Caco-2 (cell line): ENCODE results near the gene C1orf146. TPM values are rescaled to one million over a fixed set of nuclear protein-coding genes. Genes with fewer than 3 reads are reported as not detected.

Source experiments
- Bru-seq: library from RNA; stranded (reverse); fragments of 400-500 nt; gene quantifications from one replicate; lab custom pipeline; 2021; lab: Mats Ljungman, UMichigan
- BruChase-seq, 2 experiments: library from RNA; stranded (reverse); fragments of 400-500 nt; gene quantifications; one replicate each; lab custom pipeline; 2021; lab: Mats Ljungman, UMichigan
- BruUV-seq: library from RNA; stranded (reverse); fragments of 400-500 nt; replicated peaks from 2 replicates; lab custom pipeline; 2021; lab: Mats Ljungman, UMichigan
- CTCF ChIA-PET: fragments of 300-600 bp; sonication (Branson Sonifier 250); formaldehyde crosslinking; loops from one replicate; lab custom pipeline; 2022; ENCODE audit warnings: antibody characterized with exemption; lab: Charles Lee
- POLR2A ChIA-PET: fragments of 300-600 bp; sonication (Branson Sonifier 250); formaldehyde crosslinking; loops from one replicate; lab custom pipeline; 2022; ENCODE audit warnings: antibody characterized with exemption; lab: Charles Lee
- DNase-seq, 2 experiments: peaks; one replicate each; pipeline versions ENCODE4 v3.0.0 to v3.0.0-alpha.2; 2020 to 2022
- H3K27me3 ChIP-seq: replicated peaks from 2 replicates; pipeline ENCODE4 v1.6.0; 2011; ENCODE audit warnings: low read length; ENCODE audit not compliant: control insufficient read depth, insufficient read depth
- H3K36me3 ChIP-seq: 2 replicates; pipeline ENCODE4 v1.5.1; 2011; ENCODE audit warnings: low read length; ENCODE audit not compliant: control insufficient read depth, insufficient read depth
- H3K4me1 ChIP-seq: fragments of 250-450 bp; sonication (Bioruptor Pico); 2 replicates; pipeline ENCODE4 v1.5.1; 2020; ENCODE audit warnings: mild to moderate bottlenecking
- H3K4me3 ChIP-seq: 2 replicates; pipeline ENCODE4 v1.5.1; 2011; ENCODE audit warnings: low read depth, mild to moderate bottlenecking, control low read depth, low read length
- H3K9me3 ChIP-seq: fragments of 250-450 bp; sonication (Bioruptor Pico); 2 replicates; pipeline ENCODE4 v1.5.1; 2020; ENCODE audit warnings: mild to moderate bottlenecking, moderate library complexity
- H3K27ac Mint-ChIP-seq: one replicate; pipeline ENCODE4 v1.8.0; 2022; ENCODE audit warnings: mixed read lengths; ENCODE audit not compliant: unreplicated experiment
- H3K27me3 Mint-ChIP-seq: one replicate; pipeline ENCODE4 v1.8.0; 2022; ENCODE audit warnings: mixed read lengths; ENCODE audit not compliant: insufficient read depth, unreplicated experiment
- H3K36me3 Mint-ChIP-seq: one replicate; pipeline ENCODE4 v1.8.0; 2022; ENCODE audit warnings: mild to moderate bottlenecking, mixed read lengths; ENCODE audit not compliant: insufficient read depth, unreplicated experiment
- H3K4me1 Mint-ChIP-seq: one replicate; pipeline ENCODE4 v1.8.0; 2022; ENCODE audit warnings: low read depth, mixed read lengths; ENCODE audit not compliant: unreplicated experiment
- H3K4me3 Mint-ChIP-seq: one replicate; pipeline ENCODE4 v1.8.0; 2022; ENCODE audit warnings: mild to moderate bottlenecking, moderate library complexity, mixed read lengths; ENCODE audit not compliant: unreplicated experiment
- H3K9me3 Mint-ChIP-seq: one replicate; pipeline ENCODE4 v1.8.0; 2022; ENCODE audit warnings: mixed read lengths; ENCODE audit not compliant: unreplicated experiment
- intact Hi-C: fragments of 100-400 bp; cut with micrococcal nuclease; formaldehyde crosslinking; loops from one replicate; pipeline ENCODE4 v1.10.0; 2022; ENCODE audit not compliant: unreplicated experiment
- long read RNA-seq: library from polyadenylated mRNA; stranded (forward); transcript quantifications from one replicate; pipeline ENCODE4 v2.0.0, GENCODE V29; 2022
- total RNA-seq: library from RNA; stranded (reverse); gene quantifications from 2 replicates; pipeline ENCODE4 v1.2.3, GENCODE V29; 2022
- TF ChIP-seq, protein P1 (sequence below), 2 experiments: fragments of 200-600 bp in 1 of 2; IDR thresholded peaks; 1 replicate in 1 of 2; 2 replicates in 1 of 2; pipeline versions ENCODE4 v1.5.1 to v1.8.0; 2011 to 2022; ENCODE audit warnings: antibody characterized with exemption in 1 of 2, control low read depth in 1 of 2, inconsistent platforms in 1 of 2, low read depth in 1 of 2, low read length in 1 of 2, mild to moderate bottlenecking in 1 of 2, moderate library complexity in 1 of 2; ENCODE audit not compliant: insufficient read depth in 1 of 2, severe bottlenecking in 1 of 2, unreplicated experiment in 1 of 2

The C1orf146 gene, protein sequence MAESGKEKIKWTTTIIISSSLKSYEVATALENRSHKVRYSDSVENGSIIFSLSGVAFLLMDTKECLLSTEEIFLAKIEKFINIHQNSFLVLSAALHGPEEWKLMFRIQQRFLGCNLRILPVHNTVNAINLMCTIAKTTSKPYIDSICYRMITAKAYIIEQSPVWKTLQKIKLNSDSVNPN
- not detected in 2 replicates for total RNA-seq
- not detected for Bru-seq, nascent RNA
- BruChase-seq, experiment 1, labeled RNA remaining after a 2-hour chase = not detected
- not detected for BruChase-seq, experiment 2, labeled RNA remaining after a 6-hour chase
- long read RNA-seq = 0 reads

DNA sequence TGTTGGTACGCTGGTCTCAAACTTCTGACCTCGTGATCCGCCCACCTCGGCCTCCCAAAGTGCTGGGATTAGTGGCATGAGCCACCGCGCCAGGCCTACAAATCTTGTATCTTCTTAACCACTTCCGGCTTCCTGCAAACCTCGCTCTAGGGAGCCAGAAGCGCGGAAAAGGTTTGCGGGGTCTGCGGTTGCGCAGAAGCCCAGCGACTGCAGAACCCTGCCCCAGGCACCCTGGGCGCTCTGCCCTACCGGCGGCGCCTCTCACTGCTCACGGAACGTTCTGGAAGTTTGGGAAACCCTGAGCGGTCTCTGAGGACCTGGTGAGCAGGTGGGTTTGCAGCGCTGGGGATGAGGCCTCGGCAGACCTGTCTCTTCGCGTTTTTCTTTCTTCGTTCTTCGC lies at the start of gene C1orf146:
Gene C1orf146 (plus strand): TSS at position 195 of the 400 bp plus-strand sequence. CDS start 13,506 bp downstream, outside the sequence.
- no TSS peak for BruUV-seq

DNA sequence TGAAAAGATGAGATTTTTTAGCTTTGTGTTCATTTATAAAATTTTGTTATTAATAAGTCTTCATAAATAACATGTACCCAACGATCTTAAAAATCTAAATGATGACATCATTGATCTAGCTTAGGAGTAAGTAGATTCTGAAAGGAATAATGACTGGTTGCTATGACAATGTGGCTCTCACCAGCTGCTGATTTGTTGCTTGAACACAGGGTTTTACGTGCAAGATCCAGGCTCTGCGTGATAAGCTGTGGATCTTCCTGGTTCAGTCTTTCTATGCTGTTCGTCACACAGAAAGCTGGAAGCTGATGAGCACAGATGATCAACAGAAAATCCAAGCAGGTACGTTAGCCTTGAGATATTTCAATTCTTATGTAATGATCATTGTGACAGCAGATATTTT lies 49.1 kb upstream of the C1orf146 start:
- Mint-ChIP-seq H3K36me3 (no peaks in the 10 kb centered on the region), H3K27me3 (no peaks in the 10 kb centered on the region), H3K4me3 (no peak overlapping the region), H3K9me3 (no peaks in the 10 kb centered on the region), H3K4me1 (no peaks in the 10 kb centered on the region), H3K27ac (no peak overlapping the region)
- Histone ChIP-seq H3K36me3 (no peaks in the 10 kb centered on the region), H3K4me1 (no peaks in the 10 kb centered on the region), H3K4me3 (no peak overlapping the region), H3K9me3 (no peaks in the 10 kb centered on the region), H3K27me3 (no peaks in the 10 kb centered on the region)
- no TSS peak for BruUV-seq
- TF ChIP-seq, protein P1, sequence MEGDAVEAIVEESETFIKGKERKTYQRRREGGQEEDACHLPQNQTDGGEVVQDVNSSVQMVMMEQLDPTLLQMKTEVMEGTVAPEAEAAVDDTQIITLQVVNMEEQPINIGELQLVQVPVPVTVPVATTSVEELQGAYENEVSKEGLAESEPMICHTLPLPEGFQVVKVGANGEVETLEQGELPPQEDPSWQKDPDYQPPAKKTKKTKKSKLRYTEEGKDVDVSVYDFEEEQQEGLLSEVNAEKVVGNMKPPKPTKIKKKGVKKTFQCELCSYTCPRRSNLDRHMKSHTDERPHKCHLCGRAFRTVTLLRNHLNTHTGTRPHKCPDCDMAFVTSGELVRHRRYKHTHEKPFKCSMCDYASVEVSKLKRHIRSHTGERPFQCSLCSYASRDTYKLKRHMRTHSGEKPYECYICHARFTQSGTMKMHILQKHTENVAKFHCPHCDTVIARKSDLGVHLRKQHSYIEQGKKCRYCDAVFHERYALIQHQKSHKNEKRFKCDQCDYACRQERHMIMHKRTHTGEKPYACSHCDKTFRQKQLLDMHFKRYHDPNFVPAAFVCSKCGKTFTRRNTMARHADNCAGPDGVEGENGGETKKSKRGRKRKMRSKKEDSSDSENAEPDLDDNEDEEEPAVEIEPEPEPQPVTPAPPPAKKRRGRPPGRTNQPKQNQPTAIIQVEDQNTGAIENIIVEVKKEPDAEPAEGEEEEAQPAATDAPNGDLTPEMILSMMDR (IDR thresholded peaks at IDR 0.05; ENCODE audit: insufficient read depth in 1 of 2, low read depth in 1 of 2, low read length in 1 of 2, severe bottlenecking in 1 of 2, unreplicated experiment in 1 of 2) = no peak
- DNase-seq = no peak
- intact Hi-C loops = no loop called here
- CTCF ChIA-PET = no interaction called here
- POLR2A ChIA-PET = no interaction called here

More for the DNA sequence above, at the start of gene C1orf146:
- ChIA-PET CTCF (no interaction called here), POLR2A (no interaction called here)
- no peak for DNase-seq
- intact Hi-C loops = no loop called here
- no peaks in the 10 kb centered on the region for H3K36me3 Mint-ChIP-seq
- Histone ChIP-seq H3K4me1 (no peaks in the 10 kb centered on the region), H3K9me3 (no peaks in the 10 kb centered on the region), H3K27me3 (no peaks in the 10 kb centered on the region), H3K4me3 (no peak within 1 kb of the TSS), H3K36me3 (no peaks in the 10 kb centered on the region)
- H3K27ac Mint-ChIP-seq = no peak within 1 kb of the TSS
- TF ChIP-seq, protein P1 (IDR thresholded peaks at IDR 0.05; ENCODE audit: insufficient read depth in 1 of 2, low read depth in 1 of 2, low read length in 1 of 2, severe bottlenecking in 1 of 2, unreplicated experiment in 1 of 2) = no peak
- no peak within 1 kb of the TSS for H3K4me3 Mint-ChIP-seq
- no peaks in the 10 kb centered on the region for H3K27me3 Mint-ChIP-seq
- no peaks in the 10 kb centered on the region for H3K9me3 Mint-ChIP-seq
- H3K4me1 Mint-ChIP-seq = no peaks in the 10 kb centered on the region

DNA sequence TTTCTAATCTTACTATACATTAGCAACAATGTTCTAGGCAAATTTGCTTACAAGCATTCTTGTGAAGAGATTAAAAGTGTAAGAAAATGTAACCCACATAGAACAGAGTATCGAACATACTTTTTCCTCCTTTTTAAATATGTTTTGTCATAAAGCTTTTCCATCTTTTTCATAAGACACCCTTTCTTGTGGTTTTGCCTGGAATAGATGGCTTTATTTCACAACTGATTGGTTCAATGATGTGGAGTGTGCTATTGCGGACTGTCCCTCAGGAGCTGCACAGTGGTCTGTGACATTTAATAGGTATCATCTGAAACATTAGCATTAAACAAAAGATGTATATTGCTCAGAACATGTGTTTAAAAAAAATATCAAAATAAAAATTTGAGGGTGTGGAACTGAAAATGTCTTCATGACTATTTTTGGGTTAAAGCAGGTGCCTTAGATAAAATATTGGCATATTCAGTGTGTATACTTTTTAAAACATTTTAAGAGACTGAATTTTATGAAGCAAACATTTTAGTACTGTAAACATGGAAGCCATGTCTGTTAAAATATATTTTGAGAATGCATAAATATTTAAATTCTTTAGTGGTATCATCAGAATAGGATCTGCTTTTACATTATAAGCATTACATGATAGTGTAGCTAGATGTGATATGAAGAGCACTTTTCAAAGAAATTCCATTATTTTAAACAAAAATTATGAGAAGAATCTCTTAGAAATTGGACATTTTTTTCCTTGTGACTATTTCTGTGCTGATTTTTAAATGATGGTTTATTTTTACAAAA lies 48.3 kb upstream of the C1orf146 start:
- Histone ChIP-seq H3K9me3 (no peaks in the 10 kb centered on the region), H3K4me1 (no peaks in the 10 kb centered on the region), H3K4me3 (no peak overlapping the region), H3K36me3 (no peaks in the 10 kb centered on the region), H3K27me3 (no peaks in the 10 kb centered on the region)
- H3K4me3 Mint-ChIP-seq = no peak overlapping the region
- H3K9me3 Mint-ChIP-seq = no peaks in the 10 kb centered on the region
- ChIA-PET POLR2A (no interaction called here), CTCF (no interaction called here)
- TF ChIP-seq, protein P1 (IDR thresholded peaks at IDR 0.05; ENCODE audit: insufficient read depth in 1 of 2, low read depth in 1 of 2, low read length in 1 of 2, severe bottlenecking in 1 of 2, unreplicated experiment in 1 of 2) = no peak
- H3K36me3 Mint-ChIP-seq = no peaks in the 10 kb centered on the region
- no peak overlapping the region for H3K27ac Mint-ChIP-seq
- BruUV-seq = no TSS peak
- no peaks in the 10 kb centered on the region for H3K4me1 Mint-ChIP-seq
- no peaks in the 10 kb centered on the region for H3K27me3 Mint-ChIP-seq
- DNase-seq = no peak
- intact Hi-C loops = no loop called here
